Activated T-helper 1 cell treated with anti-CD3 and anti-CD28 coated beads, Interleukin-12 subunit alpha, Interleukin-12 subunit beta, Interleukin-2, Interleukin-4 antibody, amounts not matched to agents 30 ng/mL and 10 ng/mL and 1 ng/mL, durations not matched to agents 14 hours and 24 hours and 36 hours (primary cell): Measurements from ENCODE around the gene SLC9A7. TPM values are rescaled to one million over a fixed set of nuclear protein-coding genes. Genes with fewer than 3 reads are reported as not detected.
A peak's percentile ranks its signal among the peaks of the same experiment; 100 is the strongest.
"Not testable (repeated sequence)": the region's sequence is repeated elsewhere in the genome, so short reads cannot be mapped to it uniquely, and the experiment has no call there.

Source experiments
- DNase-seq: peaks from one replicate; pipeline ENCODE4 v3.0.0; 2021; ENCODE audit warnings: low spot score
- H3K27ac Mint-ChIP-seq: one replicate; pipeline ENCODE4 v1.8.0; 2021; ENCODE audit warnings: mild to moderate bottlenecking, mixed read lengths
- H3K27me3 Mint-ChIP-seq: one replicate; pipeline ENCODE4 v1.8.0; 2022; ENCODE audit warnings: mild to moderate bottlenecking, moderate library complexity, mixed read lengths; ENCODE audit not compliant: insufficient read depth
- H3K36me3 Mint-ChIP-seq: one replicate; pipeline ENCODE4 v1.8.0; 2021; ENCODE audit warnings: low read depth, mixed read lengths
- H3K4me1 Mint-ChIP-seq: one replicate; pipeline ENCODE4 v1.8.0; 2021; ENCODE audit warnings: low read depth, mixed read lengths
- H3K4me3 Mint-ChIP-seq: one replicate; pipeline ENCODE4 v1.8.0; 2021; ENCODE audit warnings: mild to moderate bottlenecking, moderate library complexity, mixed read lengths
- H3K9me3 Mint-ChIP-seq: one replicate; pipeline ENCODE4 v1.8.0; 2021; ENCODE audit warnings: mixed read lengths
- intact Hi-C: fragments of 100-400 bp; cut with micrococcal nuclease; formaldehyde crosslinking; loops from one replicate; pipeline ENCODE4 v1.15.1; 2024
- total RNA-seq: library from RNA; stranded (reverse); gene quantifications from 2 replicates; pipeline ENCODE4 v1.2.3, GENCODE V29; 2022

The SLC9A7 gene
- total RNA-seq, 1 donor from 2014 or later: 36.9 TPM

GRCh38 chrX:46739736-46740135, 19.2 kb downstream of the SLC9A7 start:
- no peak for DNase-seq
- no peak overlapping the region for H3K27ac Mint-ChIP-seq
- peaks cover 28% of the 10 kb centered on the region for H3K36me3 Mint-ChIP-seq
- H3K4me1 Mint-ChIP-seq: no peaks in the 10 kb centered on the region
- H3K27me3 Mint-ChIP-seq: no peaks in the 10 kb centered on the region
- peaks cover 30% of the 10 kb centered on the region for H3K9me3 Mint-ChIP-seq
- no peak overlapping the region for H3K4me3 Mint-ChIP-seq
- intact Hi-C loops: no loop called here

- no peak for DNase-seq
- intact Hi-C loops: no loop called here
- H3K36me3 Mint-ChIP-seq: peaks cover 30% of the 10 kb centered on the region
- peaks cover 30% of the 10 kb centered on the region for H3K9me3 Mint-ChIP-seq
- no peak overlapping the region for H3K27ac Mint-ChIP-seq
- peaks cover 17% of the 10 kb centered on the region for H3K4me1 Mint-ChIP-seq
- H3K4me3 Mint-ChIP-seq: no peak overlapping the region
- H3K27me3 Mint-ChIP-seq: no peaks in the 10 kb centered on the region
These were observed 21.5 kb downstream of the SLC9A7 start for GRCh38 chrX:46737462-46737861.

GRCh38 chrX:46737041-46737440, 21.9 kb downstream of the SLC9A7 start:
- Mint-ChIP-seq H3K36me3 (peaks cover 30% of the 10 kb centered on the region), H3K9me3 (peaks cover 30% of the 10 kb centered on the region), H3K4me1 (peaks cover 17% of the 10 kb centered on the region), H3K4me3 (no peak overlapping the region), H3K27ac (no peak overlapping the region), H3K27me3 (no peaks in the 10 kb centered on the region)
- intact Hi-C loops: no loop called here
- DNase-seq: no peak

GRCh38 chrX:46735622-46736021, 23.3 kb downstream of the SLC9A7 start:
- H3K27me3 Mint-ChIP-seq: no peaks in the 10 kb centered on the region
- intact Hi-C loops: no loop called here

GRCh38 chrX:46733226-46733625, 25.7 kb downstream of the SLC9A7 start:
- Mint-ChIP-seq H3K4me1 (peaks cover 17% of the 10 kb centered on the region), H3K4me3 (no peak overlapping the region), H3K36me3 (peaks cover 29% of the 10 kb centered on the region), H3K27ac (peak overlapping the region; percentile 16), H3K9me3 (peaks cover 18% of the 10 kb centered on the region), H3K27me3 (no peaks in the 10 kb centered on the region)
- DNase-seq: no peak
- intact Hi-C loops: loop anchor here (2.0 kb wide), 1 partner anchor 18 kb away; no protein-coding TSS in a partner anchor

More at GRCh38 chrX:46735622-46736021, 23.3 kb downstream of the SLC9A7 start:
- H3K27ac Mint-ChIP-seq: no peak overlapping the region
- no peak for DNase-seq
- peaks cover 17% of the 10 kb centered on the region for H3K4me1 Mint-ChIP-seq
- H3K9me3 Mint-ChIP-seq: peaks cover 30% of the 10 kb centered on the region
- H3K4me3 Mint-ChIP-seq: no peak overlapping the region
- peaks cover 34% of the 10 kb centered on the region for H3K36me3 Mint-ChIP-seq

- H3K9me3 Mint-ChIP-seq: peaks cover 2% of the 10 kb centered on the region
- peaks cover 17% of the 10 kb centered on the region for H3K4me1 Mint-ChIP-seq
- no peak for DNase-seq
- no peak overlapping the region for H3K4me3 Mint-ChIP-seq
- peaks cover 12% of the 10 kb centered on the region for H3K36me3 Mint-ChIP-seq
- no peaks in the 10 kb centered on the region for H3K27me3 Mint-ChIP-seq
- intact Hi-C loops: no loop called here
- H3K27ac Mint-ChIP-seq: no peak overlapping the region
These were observed 28.2 kb downstream of the SLC9A7 start for GRCh38 chrX:46730765-46731164.

- no peak for DNase-seq
- H3K9me3 Mint-ChIP-seq: no peaks in the 10 kb centered on the region
- H3K4me3 Mint-ChIP-seq: no peak overlapping the region
- no peaks in the 10 kb centered on the region for H3K27me3 Mint-ChIP-seq
- H3K27ac Mint-ChIP-seq: no peak overlapping the region
- intact Hi-C loops: no loop called here
- H3K36me3 Mint-ChIP-seq: peaks cover 16% of the 10 kb centered on the region
- peaks cover 19% of the 10 kb centered on the region for H3K4me1 Mint-ChIP-seq
These were observed 31.5 kb downstream of the SLC9A7 start for GRCh38 chrX:46727441-46727840.

- DNase-seq, H3K27ac Mint-ChIP-seq, H3K36me3 Mint-ChIP-seq, H3K4me3 Mint-ChIP-seq, H3K9me3 Mint-ChIP-seq, intact Hi-C loops, H3K27me3 Mint-ChIP-seq: not testable (repeated sequence)
- peaks cover 29% of the 10 kb centered on the region for H3K4me1 Mint-ChIP-seq
These were observed 35.4 kb downstream of the SLC9A7 start for GRCh38 chrX:46723569-46723927.

- no peak overlapping the region for H3K27ac Mint-ChIP-seq
- no peaks in the 10 kb centered on the region for H3K27me3 Mint-ChIP-seq
- H3K9me3 Mint-ChIP-seq: no peaks in the 10 kb centered on the region
- peaks cover 9% of the 10 kb centered on the region for H3K36me3 Mint-ChIP-seq
- no peak overlapping the region for H3K4me3 Mint-ChIP-seq
- H3K4me1 Mint-ChIP-seq: peaks cover 29% of the 10 kb centered on the region
- intact Hi-C loops: no loop called here
- DNase-seq: no peak
These were observed 36.0 kb downstream of the SLC9A7 start for GRCh38 chrX:46722742-46723568.

GRCh38 chrX:46716796-46717195, 42.1 kb downstream of the SLC9A7 start:
- Mint-ChIP-seq H3K27ac (no peak overlapping the region), H3K9me3 (no peaks in the 10 kb centered on the region), H3K4me3 (no peak overlapping the region), H3K27me3 (no peaks in the 10 kb centered on the region), H3K36me3 (peaks cover 5% of the 10 kb centered on the region), H3K4me1 (peaks cover 54% of the 10 kb centered on the region)
- DNase-seq: no peak
- intact Hi-C loops: loop anchor here (2.0 kb wide), 1 partner anchor 42 kb away; the partner anchor contains the start of gene SLC9A7

GRCh38 chrX:46715997-46716396, 42.9 kb downstream of the SLC9A7 start:
- peak overlapping the region; percentile 31 for H3K27ac Mint-ChIP-seq
- intact Hi-C loops: loop anchor here (2.0 kb wide), 2 partner anchors 17 to 43 kb away; partner anchors contain the start of gene SLC9A7
- H3K4me3 Mint-ChIP-seq: no peak overlapping the region
- peaks cover 62% of the 10 kb centered on the region for H3K4me1 Mint-ChIP-seq
- H3K36me3 Mint-ChIP-seq: peaks cover 8% of the 10 kb centered on the region
- DNase-seq: no peak
- H3K27me3 Mint-ChIP-seq: no peaks in the 10 kb centered on the region
- H3K9me3 Mint-ChIP-seq: no peaks in the 10 kb centered on the region

- H3K36me3 Mint-ChIP-seq: peaks cover 8% of the 10 kb centered on the region
- H3K27me3 Mint-ChIP-seq: no peaks in the 10 kb centered on the region
- intact Hi-C loops: loop anchor here (2.0 kb wide), 1 partner anchor 17 kb away; no protein-coding TSS in a partner anchor
- peaks cover 65% of the 10 kb centered on the region for H3K4me1 Mint-ChIP-seq
- H3K9me3 Mint-ChIP-seq: no peaks in the 10 kb centered on the region
- H3K27ac Mint-ChIP-seq: peak overlapping the region; percentile 48
- no peak overlapping the region for H3K4me3 Mint-ChIP-seq
- no peak for DNase-seq
These were observed 43.4 kb downstream of the SLC9A7 start for GRCh38 chrX:46715530-46715929.

- Mint-ChIP-seq H3K36me3 (peaks cover 10% of the 10 kb centered on the region), H3K27me3 (no peaks in the 10 kb centered on the region), H3K27ac (peak overlapping the region; percentile 83), H3K9me3 (no peaks in the 10 kb centered on the region), H3K4me3 (peak overlapping the region; percentile 39), H3K4me1 (peaks cover 69% of the 10 kb centered on the region)
- no peak for DNase-seq
- intact Hi-C loops: loop anchor here (1.0 to 5.0 kb wide), 3 partner anchors 9 to 957 kb away; no protein-coding TSS in a partner anchor
These were observed 45.0 kb downstream of the SLC9A7 start for GRCh38 chrX:46713672-46714490.
